Measurements from ENCODE around the gene SMDT1.
"Not testable (repeated sequence)": the region's sequence is repeated elsewhere in the genome, so short reads cannot be mapped to it uniquely, and the experiment has no call there.

Gene SMDT1

DNA sequence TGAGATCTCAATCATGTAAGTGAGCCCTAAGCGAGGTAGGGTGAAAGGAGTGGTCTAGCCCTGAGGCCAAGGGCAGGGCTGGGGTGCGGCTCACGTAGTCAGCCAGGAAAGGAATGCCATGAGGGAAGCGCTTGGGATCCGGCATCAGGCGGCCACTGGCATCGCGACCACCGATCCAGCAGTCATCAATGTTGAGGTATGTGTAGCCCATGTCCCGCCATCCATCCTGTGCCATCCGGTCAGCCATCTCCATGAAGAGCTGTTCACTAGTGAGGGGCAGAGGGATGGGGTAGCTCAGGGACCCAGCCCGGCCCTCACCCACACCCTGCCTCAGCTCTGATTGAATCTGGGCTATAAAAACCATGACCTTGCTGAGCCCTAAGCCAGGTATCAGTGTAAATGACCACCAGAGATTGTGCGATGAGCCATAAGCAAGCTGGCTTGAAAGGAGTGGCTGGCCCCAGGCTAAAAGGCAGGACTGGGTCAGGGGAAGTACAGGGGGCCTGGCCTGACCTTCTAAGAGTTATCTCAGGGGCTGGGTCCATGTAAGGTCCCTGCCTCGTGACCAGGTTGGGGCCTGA is 11.7 kb upstream of the SMDT1 start:
- Mint-ChIP-seq H3K27ac (no peak overlapping the region), H3K4me3 (no peak overlapping the region), H3K4me1 (peaks cover 19% of the 10 kb centered on the region), H3K36me3 (ENCODE audit: low read depth) (peaks cover 21% of the 10 kb centered on the region), H3K9me3 (no peaks in the 10 kb centered on the region), H3K27me3 (ENCODE audit: low read depth) (no peaks in the 10 kb centered on the region)
- TF ChIP-seq, protein P1, sequence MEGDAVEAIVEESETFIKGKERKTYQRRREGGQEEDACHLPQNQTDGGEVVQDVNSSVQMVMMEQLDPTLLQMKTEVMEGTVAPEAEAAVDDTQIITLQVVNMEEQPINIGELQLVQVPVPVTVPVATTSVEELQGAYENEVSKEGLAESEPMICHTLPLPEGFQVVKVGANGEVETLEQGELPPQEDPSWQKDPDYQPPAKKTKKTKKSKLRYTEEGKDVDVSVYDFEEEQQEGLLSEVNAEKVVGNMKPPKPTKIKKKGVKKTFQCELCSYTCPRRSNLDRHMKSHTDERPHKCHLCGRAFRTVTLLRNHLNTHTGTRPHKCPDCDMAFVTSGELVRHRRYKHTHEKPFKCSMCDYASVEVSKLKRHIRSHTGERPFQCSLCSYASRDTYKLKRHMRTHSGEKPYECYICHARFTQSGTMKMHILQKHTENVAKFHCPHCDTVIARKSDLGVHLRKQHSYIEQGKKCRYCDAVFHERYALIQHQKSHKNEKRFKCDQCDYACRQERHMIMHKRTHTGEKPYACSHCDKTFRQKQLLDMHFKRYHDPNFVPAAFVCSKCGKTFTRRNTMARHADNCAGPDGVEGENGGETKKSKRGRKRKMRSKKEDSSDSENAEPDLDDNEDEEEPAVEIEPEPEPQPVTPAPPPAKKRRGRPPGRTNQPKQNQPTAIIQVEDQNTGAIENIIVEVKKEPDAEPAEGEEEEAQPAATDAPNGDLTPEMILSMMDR (IDR thresholded peaks at IDR 0.05; ENCODE audit: unreplicated experiment in 3 of 3) = no peak

DNA sequence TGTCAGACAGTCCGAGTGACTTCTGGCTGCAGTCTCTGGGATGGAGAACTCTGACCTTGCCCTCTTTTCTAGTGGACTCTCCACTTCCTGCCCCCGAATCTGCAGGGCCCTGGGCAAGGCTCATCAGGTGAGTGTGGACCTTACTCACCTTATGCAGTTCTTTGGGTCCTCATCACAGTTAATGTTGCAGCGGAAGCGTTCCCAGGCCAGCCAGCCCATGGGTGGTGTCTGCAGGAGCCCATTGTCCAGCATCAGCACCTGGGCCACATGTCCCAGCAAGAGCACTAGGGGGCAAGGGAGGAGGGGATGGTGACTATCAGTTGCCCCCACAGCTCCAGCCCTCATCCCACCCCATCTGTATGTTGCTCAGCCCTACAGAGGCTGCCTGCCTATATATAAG is 11.2 kb upstream of the SMDT1 start:
- Mint-ChIP-seq H3K27me3 (ENCODE audit: low read depth) (no peaks in the 10 kb centered on the region), H3K9me3 (no peaks in the 10 kb centered on the region), H3K4me1 (peaks cover 24% of the 10 kb centered on the region), H3K36me3 (ENCODE audit: low read depth) (peaks cover 16% of the 10 kb centered on the region), H3K27ac (no peak overlapping the region), H3K4me3 (peak overlapping the region in 1 of 3 experiments; percentile 65)
- TF ChIP-seq, protein P1 (IDR thresholded peaks at IDR 0.05; ENCODE audit: unreplicated experiment in 3 of 3) = no peak

DNA sequence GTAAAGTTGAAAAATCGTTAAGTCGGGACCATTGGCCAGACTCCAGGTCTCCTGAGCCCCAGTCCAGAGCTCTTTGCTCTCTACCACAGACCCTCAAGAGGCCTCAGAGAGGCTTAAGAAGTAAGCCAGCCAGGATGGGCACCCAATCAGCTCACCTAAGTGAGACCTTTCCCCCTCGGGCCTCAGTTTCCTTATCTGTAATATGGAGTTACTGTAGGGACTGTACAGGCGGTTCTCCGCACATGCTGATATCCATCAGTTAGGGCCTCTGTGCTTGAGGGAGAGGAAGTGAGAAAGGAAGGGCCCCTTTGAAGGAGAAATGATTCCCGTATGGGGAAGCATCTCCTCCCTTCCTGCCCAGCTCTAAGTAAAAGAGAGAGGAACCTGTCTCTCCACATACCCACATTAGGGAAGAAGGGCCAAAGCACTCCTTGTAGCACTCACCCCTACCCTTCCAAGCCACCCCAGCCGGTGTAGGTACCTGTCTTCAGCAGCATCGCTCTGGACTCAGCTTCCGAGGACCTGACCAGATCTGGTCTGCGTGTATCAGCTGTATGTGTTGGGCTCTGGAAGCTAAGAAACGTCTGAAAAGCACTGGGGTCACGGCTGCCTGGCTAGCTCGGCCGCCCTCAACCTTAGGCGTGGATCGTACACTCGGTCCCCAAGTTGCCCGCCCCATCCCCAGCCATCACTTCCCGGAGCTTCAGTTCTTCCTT is 9.5 kb upstream of the SMDT1 start:
- TF ChIP-seq, protein P1 (IDR thresholded peaks at IDR 0.05; ENCODE audit: unreplicated experiment in 3 of 3) = no peak
- H3K4me3 Mint-ChIP-seq = peak overlapping the region; percentile 90 to 97 (median 90)
- no peaks in the 10 kb centered on the region for H3K27me3 Mint-ChIP-seq (ENCODE audit: low read depth)
- peaks cover 28% of the 10 kb centered on the region for H3K4me1 Mint-ChIP-seq
- no peaks in the 10 kb centered on the region for H3K9me3 Mint-ChIP-seq
- peaks cover 15% of the 10 kb centered on the region for H3K36me3 Mint-ChIP-seq (ENCODE audit: low read depth)
- H3K27ac Mint-ChIP-seq = peak overlapping the region; percentile 91 to 100 (median 99)

DNA sequence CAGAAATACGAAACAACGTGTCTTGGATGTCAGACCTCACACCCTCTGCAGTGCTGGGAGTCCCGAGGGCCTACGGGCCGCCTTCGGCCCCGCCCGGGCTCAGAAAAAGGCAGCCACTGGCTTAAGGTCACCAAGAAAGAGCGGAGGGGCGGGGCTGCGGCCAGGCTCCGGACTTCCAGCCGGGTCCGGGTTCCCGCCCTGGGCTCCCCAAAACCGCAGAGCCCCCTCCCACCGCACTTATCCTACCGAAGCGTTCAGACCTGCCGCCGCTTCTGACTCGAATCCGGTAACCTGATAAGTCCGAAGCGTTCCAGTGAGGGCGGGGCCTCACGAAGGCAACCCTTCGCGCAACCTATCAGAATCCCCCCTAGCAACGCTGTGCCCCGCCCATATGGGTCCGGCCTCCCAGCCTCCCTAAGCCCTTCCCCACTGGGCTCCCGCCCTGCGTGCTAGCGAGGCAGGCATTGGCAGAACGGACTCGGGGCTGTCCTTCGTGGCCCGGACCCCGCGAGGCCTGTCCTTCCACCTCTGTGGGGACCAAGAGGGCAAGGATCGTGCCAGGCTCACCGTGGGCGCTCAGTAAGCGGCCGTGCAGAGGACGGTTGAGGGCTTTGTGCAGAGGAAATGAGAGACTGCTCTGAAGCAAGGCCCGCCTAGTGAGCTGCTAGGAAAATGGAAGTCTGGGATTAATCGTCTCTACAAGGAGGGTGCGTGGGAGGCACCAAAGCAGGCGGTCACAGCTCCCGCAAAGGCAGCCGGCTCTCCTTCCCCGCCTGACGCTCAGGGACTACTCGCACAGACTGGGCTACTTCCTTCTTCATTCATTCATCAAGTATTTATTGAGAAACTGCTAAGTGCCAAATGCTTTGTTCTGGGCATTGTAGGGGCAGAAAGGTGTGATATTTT is 8.7 kb upstream of the SMDT1 start, which contains the start of gene NAGA:
Gene NAGA (minus strand): TSS at position 296 of the 906 bp plus-strand sequence. CDS start 515 bp downstream, outside the sequence.
- H3K4me3 Mint-ChIP-seq = peak within 1 kb of the TSS; percentile 90 to 97 (median 90)
- H3K36me3 Mint-ChIP-seq (ENCODE audit: low read depth) = peaks cover 8% of the 10 kb centered on the region
- H3K27ac Mint-ChIP-seq = peak within 1 kb of the TSS; percentile 91 to 100 (median 99)
- H3K27me3 Mint-ChIP-seq (ENCODE audit: low read depth) = no peaks in the 10 kb centered on the region
- peaks cover 36% of the 10 kb centered on the region for H3K4me1 Mint-ChIP-seq
- H3K9me3 Mint-ChIP-seq = no peaks in the 10 kb centered on the region
- TF ChIP-seq, protein P1 (IDR thresholded peaks at IDR 0.05; ENCODE audit: unreplicated experiment in 3 of 3) = no peak

DNA sequence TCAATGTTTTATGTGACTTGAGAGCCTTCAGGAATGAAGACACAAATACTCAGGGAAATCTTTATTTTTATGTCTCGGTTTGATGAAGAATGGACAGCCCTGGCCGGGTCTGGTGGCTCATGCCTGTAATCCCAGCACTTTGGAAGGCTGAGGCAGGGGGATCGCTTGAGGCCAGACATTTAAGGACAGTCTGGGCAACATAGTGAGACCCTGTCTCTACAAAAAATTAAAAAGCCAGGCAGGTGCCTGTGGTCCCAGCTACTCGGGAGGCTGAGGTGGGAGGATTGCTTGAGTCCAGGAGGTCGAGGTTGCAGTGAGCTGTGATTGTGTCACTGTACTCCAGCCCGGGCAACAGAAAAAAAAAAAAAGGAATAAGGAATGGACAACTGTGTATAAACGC is 8.0 kb upstream of the SMDT1 start:
- H3K27ac Mint-ChIP-seq = peak overlapping the region; percentile 91 to 100 (median 99)
- peaks cover 39% of the 10 kb centered on the region for H3K4me1 Mint-ChIP-seq
- peak overlapping the region; percentile 90 to 97 (median 90) for H3K4me3 Mint-ChIP-seq
- not testable (repeated sequence) for H3K27me3 Mint-ChIP-seq (ENCODE audit: low read depth); H3K9me3 Mint-ChIP-seq; H3K36me3 Mint-ChIP-seq (ENCODE audit: low read depth)
